HepG2 (cell line): Measurements from ENCODE around the gene TTLL12. TPM values are rescaled to one million over a fixed set of nuclear protein-coding genes. Genes with fewer than 3 reads are reported as not detected.

Experiments used
- ATAC-seq: fragments of 200-7000 bp; cut with Tn5 transposase; 3 replicates; pipeline ENCODE4 v1.9.1; 2020; ENCODE audit warnings: mild to moderate bottlenecking, moderate library complexity
- BruUV-seq: library from RNA; stranded (reverse); fragments of 400-500 nt; replicated peaks from 2 replicates; lab custom pipeline; 2021; lab: Mats Ljungman, UMichigan
- CTCF ChIA-PET: fragments of 300-600 bp; formaldehyde crosslinking; extraction: SDS; loops from one replicate; lab custom pipeline; 2021; ENCODE audit warnings: low total read pairs, inconsistent platforms, low intra/inter-chr PET ratio; lab: Yijun Ruan, JAX
- POLR2A ChIA-PET: fragments of 350-600 bp; sonication (Branson Sonifier 250); formaldehyde crosslinking; loops from one replicate; lab custom pipeline; 2020; ENCODE audit warnings: antibody characterized with exemption, inconsistent platforms; lab: Yijun Ruan, JAX
- DNase-seq: peaks from one replicate; pipeline ENCODE4 v3.0.0-alpha.2; 2015; ENCODE audit warnings: low spot score
- FAIRE-seq: peaks from 3 replicates; lab custom pipeline; 2011; peaks lifted over from hg19 to GRCh38; lab: Jason Lieb, UNC
- H2AFZ ChIP-seq: one replicate; pipeline ENCODE4 v1.6.1; 2011; ENCODE audit warnings: low read length, inconsistent platforms
- H3K27ac ChIP-seq: fragments of 300-600 bp; 3 replicates; pipeline ENCODE4 v1.8.0; 2011; ENCODE audit warnings: mixed run types, mild to moderate bottlenecking, mixed read lengths, low read length, inconsistent platforms; ENCODE audit not compliant: insufficient read depth; ENCODE audit errors: extremely low read length
- H3K27me3 ChIP-seq, 2 experiments: fragments of 200-600 bp in 1 of 2; 2 replicates in 1 of 2; 3 replicates in 1 of 2; pipeline versions ENCODE4 v1.6.0 to v1.8.0; 2011; ENCODE audit warnings: low read length in 2 of 2, mild to moderate bottlenecking in 2 of 2, moderate library complexity in 2 of 2, inconsistent platforms in 1 of 2; ENCODE audit not compliant: insufficient read depth in 2 of 2, control insufficient read depth in 1 of 2
- H3K36me3 ChIP-seq, 2 experiments: fragments of 200-600 bp in 1 of 2; replicated peaks in 1 of 2; 2 replicates in 1 of 2; 3 replicates in 1 of 2; pipeline versions ENCODE4 v1.5.1 to v1.8.0; 2011; ENCODE audit warnings: low read length in 2 of 2, inconsistent platforms in 1 of 2; ENCODE audit not compliant: insufficient read depth in 2 of 2, control insufficient read depth in 1 of 2
- H3K4me1 ChIP-seq: 2 replicates; pipeline ENCODE4 v1.5.1; 2012; ENCODE audit warnings: low read length, inconsistent platforms; ENCODE audit not compliant: insufficient read depth
- H3K4me2 ChIP-seq: 2 replicates; pipeline ENCODE4 v1.6.0; 2011; ENCODE audit warnings: low read depth, low read length, inconsistent platforms
- H3K4me3 ChIP-seq, 3 experiments: fragments of 200-600 bp in 1 of 3; sonication (generic), shearing (Covaris generic) in 1 of 3; replicated peaks in 1 of 3; 2 replicates each; pipeline ENCODE4 v1.5.1; 2011 to 2016; ENCODE audit warnings: low read length in 3 of 3, inconsistent platforms in 2 of 3, low read depth in 2 of 3, mild to moderate bottlenecking in 2 of 3, control low read depth in 1 of 3, mixed read lengths in 1 of 3; ENCODE audit not compliant: insufficient read depth in 1 of 3
- H3K79me2 ChIP-seq: one replicate; pipeline ENCODE4 v1.6.1; 2011; ENCODE audit warnings: low read length, inconsistent platforms; ENCODE audit not compliant: insufficient read depth
- H3K9ac ChIP-seq: 2 replicates; pipeline ENCODE4 v1.6.0; 2011; ENCODE audit warnings: mild to moderate bottlenecking, low read depth, low read length, inconsistent platforms; ENCODE audit not compliant: insufficient read depth
- H3K9me3 ChIP-seq: 2 replicates; pipeline ENCODE4 v1.5.1; 2012; ENCODE audit warnings: mild to moderate bottlenecking, low read length
- H4K20me1 ChIP-seq: 2 replicates; pipeline ENCODE4 v1.6.0; 2011; ENCODE audit warnings: inconsistent platforms, mild to moderate bottlenecking, low read length, moderate library complexity; ENCODE audit not compliant: insufficient read depth
- NFYC ChIP-seq: IDR thresholded peaks from 2 replicates; pipeline ENCODE4 v1.6.1; 2016; ENCODE audit warnings: missing genetic modification reagents, missing compliant biosample characterization
- RFX5 ChIP-seq: IDR thresholded peaks from 2 replicates; pipeline ENCODE4 v1.6.1; 2011; ENCODE audit warnings: low read depth, low read length, improper control_type of control experiment
- TARDBP ChIP-seq: sonication (generic); formaldehyde crosslinking; IDR thresholded peaks from 2 replicates; pipeline ENCODE4 v1.8.0; 2022; ENCODE audit warnings: mild to moderate bottlenecking, missing genetic modification reagents
- TEAD2 ChIP-seq: sonication (generic); formaldehyde crosslinking; IDR thresholded peaks from 2 replicates; pipeline ENCODE4 v1.9.0; 2021; ENCODE audit warnings: missing genetic modification reagents
- TEAD3 ChIP-seq: optimal IDR thresholded peaks from 2 replicates; pipeline ENCODE3; 2016; ENCODE audit warnings: borderline replicate concordance
- ZFP90 ChIP-seq: sonication (generic); formaldehyde crosslinking; IDR thresholded peaks from 2 replicates; pipeline ENCODE4 v1.8.0; 2022; ENCODE audit warnings: missing genetic modification reagents, mild to moderate bottlenecking, inconsistent platforms, borderline replicate concordance
- ZNF263 ChIP-seq: sonication (generic); formaldehyde crosslinking; IDR thresholded peaks from 2 replicates; pipeline ENCODE4 v1.4.0; 2020; ENCODE audit warnings: missing genetic modification reagents
- ZNF841 ChIP-seq: sonication (generic); formaldehyde crosslinking; IDR thresholded peaks from 2 replicates; pipeline ENCODE4 v1.8.1; 2023; ENCODE audit warnings: missing genetic modification reagents, borderline replicate concordance
- WGBS: methylation state at CpG from one replicate; pipeline ENCODE4 v1.1.6; 2017; ENCODE audit warnings: low lambda C conversion rate; 5-methylcytosine and 5-hydroxymethylcytosine counted together
- in situ Hi-C: cut with HindIII; loops from 2 replicates; pipeline ENCODE4 v1.10.0; 2017; ENCODE audit warnings: low pct_unique_long_range_greater_than_20kb; ENCODE audit not compliant: extremely low pct_ligation_motif_present
- intact Hi-C: fragments of 100-400 bp; cut with micrococcal nuclease; formaldehyde crosslinking; loops from one replicate; pipeline ENCODE4 v1.10.0; 2022; ENCODE audit not compliant: unreplicated experiment
- polyA plus RNA-seq, 8 experiments: library from polyadenylated mRNA; depleted of rRNA in 3 of 8; stranded (reverse) in 7 of 8; unstranded in 1 of 8; fragments of >200 nt; fragmentation: Illumina TruSeq in 4 of 8; extraction: Trizol in 4 of 8; gene quantifications; 2 replicates each; pipeline versions ENCODE4 v1.2.1 to v1.2.3, GENCODE V29; 2011 to 2016; ENCODE audit warnings: low read depth in 4 of 8, missing spikeins in 1 of 8, mixed read lengths in 1 of 8; ENCODE audit not compliant: insufficient read depth in 1 of 8
- total RNA-seq, 5 experiments: library from RNA; depleted of rRNA; stranded (reverse); fragments of >200 nt; fragmentation: Illumina TruSeq; extraction: Trizol; gene quantifications; 2 replicates each; pipeline ENCODE4 v1.2.3, GENCODE V29; 2016; ENCODE audit warnings: low read depth in 1 of 5
- TF ChIP-seq, protein P1 (sequence below): sonication (generic); formaldehyde crosslinking; IDR thresholded peaks from 2 replicates; pipeline ENCODE4 v1.4.0; 2020; ENCODE audit warnings: missing genetic modification reagents, borderline replicate concordance
- TF ChIP-seq, protein P2 (sequence below): sonication (generic); formaldehyde crosslinking; IDR thresholded peaks from 2 replicates; pipeline ENCODE4 v1.4.0; 2020; ENCODE audit warnings: missing genetic modification reagents, mild to moderate bottlenecking, borderline replicate concordance
- TF ChIP-seq, protein P3 (sequence below): sonication (generic); formaldehyde crosslinking; IDR thresholded peaks from 2 replicates; pipeline ENCODE4 v1.5.0; 2020; ENCODE audit warnings: mild to moderate bottlenecking, missing genetic modification reagents
- TF ChIP-seq, protein P4 (sequence below): IDR thresholded peaks from 2 replicates; pipeline ENCODE4 v1.6.1; 2016; ENCODE audit warnings: missing compliant biosample characterization, missing genetic modification reagents, borderline replicate concordance

TTLL12 gene
- total and polyA plus RNA-seq, 2 of the 13 experiments (the other 11 are each of a cell fraction or from before 2014, with no cell fraction given): 11.9 to 38.1 TPM

DNA sequence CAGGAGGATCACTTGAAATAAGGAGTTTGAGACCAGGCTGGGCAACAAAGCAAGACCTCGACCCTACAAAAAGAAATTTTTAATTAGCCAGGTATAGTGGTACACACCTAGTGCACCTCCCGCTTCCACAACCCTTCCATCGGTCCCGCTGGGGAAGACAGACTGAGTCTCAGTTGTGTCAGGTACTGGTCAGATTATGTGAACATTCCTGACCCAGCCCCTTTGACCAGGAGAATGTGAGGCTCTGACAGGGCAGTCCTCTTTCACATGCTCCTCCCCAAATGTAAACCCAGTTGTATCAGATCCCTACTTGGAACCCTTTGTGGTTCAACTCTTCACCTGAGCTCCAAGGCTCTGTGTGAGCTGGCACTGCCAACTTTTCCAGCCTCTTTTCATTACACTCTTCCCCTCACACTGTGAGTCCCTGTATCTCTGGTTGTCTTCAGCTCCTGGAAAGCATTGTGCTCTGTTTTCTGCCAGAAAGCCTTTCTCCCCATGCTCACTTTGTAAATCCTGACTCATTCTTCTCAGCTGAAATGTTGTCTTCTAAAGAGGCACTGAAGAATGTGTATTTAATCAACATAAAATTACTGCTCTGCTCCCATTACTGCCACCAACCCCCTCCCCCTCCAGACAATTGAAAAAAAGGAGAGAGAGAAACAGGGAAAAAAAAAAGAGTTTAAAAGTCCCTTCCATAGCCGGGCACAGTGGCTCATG, 2.1 kb upstream of the TTLL12 start:
- Histone ChIP-seq H4K20me1 (no peaks in the 10 kb centered on the region), H3K27me3 (no peaks in the 10 kb centered on the region; a peak in 1 of 5 replicates), H3K4me2 (peak overlapping the region; percentile 49), H3K4me1 (peaks cover 41% of the 10 kb centered on the region), H2AFZ (peak overlapping the region; percentile 58), H3K9ac (no peak overlapping the region), H3K27ac (no peak overlapping the region), H3K4me3 (no peak overlapping the region), H3K36me3 (no peaks in the 10 kb centered on the region; a peak in 1 of 5 replicates), H3K9me3 (peaks cover 10% of the 10 kb centered on the region), H3K79me2 (peaks cover 14% of the 10 kb centered on the region)
- WGBS: 50% methylated on average over 2 of the region's 5 CpGs
- DNase-seq: peak; percentile 47
- in situ Hi-C loops (no loop called here), intact Hi-C loops (no loop called here)
- ATAC-seq: no peak
- FAIRE-seq: no peak
- no TSS peak for BruUV-seq
- CTCF ChIA-PET: no interaction called here
- POLR2A ChIA-PET: no interaction called here
- TF ChIP-seq TEAD2 (no peak), TEAD3 (CRISPR knock-in tag) (peak; percentile 7), ZFP90 (CRISPR knock-in tag) (no peak), ZNF263 (peak; percentile 68), RFX5 (no peak), TARDBP (no peak), NFYC (CRISPR knock-in tag) (no peak), ZNF841 (CRISPR knock-in tag) (no peak)
- TF ChIP-seq, protein P1, sequence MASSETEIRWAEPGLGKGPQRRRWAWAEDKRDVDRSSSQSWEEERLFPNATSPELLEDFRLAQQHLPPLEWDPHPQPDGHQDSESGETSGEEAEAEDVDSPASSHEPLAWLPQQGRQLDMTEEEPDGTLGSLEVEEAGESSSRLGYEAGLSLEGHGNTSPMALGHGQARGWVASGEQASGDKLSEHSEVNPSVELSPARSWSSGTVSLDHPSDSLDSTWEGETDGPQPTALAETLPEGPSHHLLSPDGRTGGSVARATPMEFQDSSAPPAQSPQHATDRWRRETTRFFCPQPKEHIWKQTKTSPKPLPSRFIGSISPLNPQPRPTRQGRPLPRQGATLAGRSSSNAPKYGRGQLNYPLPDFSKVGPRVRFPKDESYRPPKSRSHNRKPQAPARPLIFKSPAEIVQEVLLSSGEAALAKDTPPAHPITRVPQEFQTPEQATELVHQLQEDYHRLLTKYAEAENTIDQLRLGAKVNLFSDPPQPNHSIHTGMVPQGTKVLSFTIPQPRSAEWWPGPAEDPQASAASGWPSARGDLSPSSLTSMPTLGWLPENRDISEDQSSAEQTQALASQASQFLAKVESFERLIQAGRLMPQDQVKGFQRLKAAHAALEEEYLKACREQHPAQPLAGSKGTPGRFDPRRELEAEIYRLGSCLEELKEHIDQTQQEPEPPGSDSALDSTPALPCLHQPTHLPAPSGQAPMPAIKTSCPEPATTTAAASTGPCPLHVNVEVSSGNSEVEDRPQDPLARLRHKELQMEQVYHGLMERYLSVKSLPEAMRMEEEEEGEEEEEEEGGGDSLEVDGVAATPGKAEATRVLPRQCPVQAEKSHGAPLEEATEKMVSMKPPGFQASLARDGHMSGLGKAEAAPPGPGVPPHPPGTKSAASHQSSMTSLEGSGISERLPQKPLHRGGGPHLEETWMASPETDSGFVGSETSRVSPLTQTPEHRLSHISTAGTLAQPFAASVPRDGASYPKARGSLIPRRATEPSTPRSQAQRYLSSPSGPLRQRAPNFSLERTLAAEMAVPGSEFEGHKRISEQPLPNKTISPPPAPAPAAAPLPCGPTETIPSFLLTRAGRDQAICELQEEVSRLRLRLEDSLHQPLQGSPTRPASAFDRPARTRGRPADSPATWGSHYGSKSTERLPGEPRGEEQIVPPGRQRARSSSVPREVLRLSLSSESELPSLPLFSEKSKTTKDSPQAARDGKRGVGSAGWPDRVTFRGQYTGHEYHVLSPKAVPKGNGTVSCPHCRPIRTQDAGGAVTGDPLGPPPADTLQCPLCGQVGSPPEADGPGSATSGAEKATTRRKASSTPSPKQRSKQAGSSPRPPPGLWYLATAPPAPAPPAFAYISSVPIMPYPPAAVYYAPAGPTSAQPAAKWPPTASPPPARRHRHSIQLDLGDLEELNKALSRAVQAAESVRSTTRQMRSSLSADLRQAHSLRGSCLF (CRISPR knock-in tag): no peak
- TF ChIP-seq, protein P2, sequence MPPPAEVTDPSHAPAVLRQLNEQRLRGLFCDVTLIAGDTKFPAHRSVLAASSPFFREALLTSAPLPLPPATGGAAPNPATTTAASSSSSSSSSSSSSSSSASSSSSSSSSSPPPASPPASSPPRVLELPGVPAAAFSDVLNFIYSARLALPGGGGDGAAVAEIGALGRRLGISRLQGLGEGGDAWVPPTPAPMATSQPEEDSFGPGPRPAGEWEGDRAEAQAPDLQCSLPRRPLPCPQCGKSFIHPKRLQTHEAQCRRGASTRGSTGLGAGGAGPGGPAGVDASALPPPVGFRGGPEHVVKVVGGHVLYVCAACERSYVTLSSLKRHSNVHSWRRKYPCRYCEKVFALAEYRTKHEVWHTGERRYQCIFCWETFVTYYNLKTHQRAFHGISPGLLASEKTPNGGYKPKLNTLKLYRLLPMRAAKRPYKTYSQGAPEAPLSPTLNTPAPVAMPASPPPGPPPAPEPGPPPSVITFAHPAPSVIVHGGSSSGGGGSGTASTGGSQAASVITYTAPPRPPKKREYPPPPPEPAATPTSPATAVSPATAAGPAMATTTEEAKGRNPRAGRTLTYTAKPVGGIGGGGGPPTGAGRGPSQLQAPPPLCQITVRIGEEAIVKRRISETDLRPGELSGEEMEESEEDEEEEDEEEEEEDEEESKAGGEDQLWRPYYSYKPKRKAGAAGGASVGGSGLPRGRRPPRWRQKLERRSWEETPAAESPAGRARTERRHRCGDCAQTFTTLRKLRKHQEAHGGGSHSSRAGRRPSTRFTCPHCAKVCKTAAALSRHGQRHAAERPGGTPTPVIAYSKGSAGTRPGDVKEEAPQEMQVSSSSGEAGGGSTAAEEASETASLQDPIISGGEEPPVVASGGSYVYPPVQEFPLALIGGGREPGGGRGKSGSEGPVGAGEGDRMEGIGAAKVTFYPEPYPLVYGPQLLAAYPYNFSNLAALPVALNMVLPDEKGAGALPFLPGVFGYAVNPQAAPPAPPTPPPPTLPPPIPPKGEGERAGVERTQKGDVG (CRISPR knock-in tag): no peak
- TF ChIP-seq, protein P3, sequence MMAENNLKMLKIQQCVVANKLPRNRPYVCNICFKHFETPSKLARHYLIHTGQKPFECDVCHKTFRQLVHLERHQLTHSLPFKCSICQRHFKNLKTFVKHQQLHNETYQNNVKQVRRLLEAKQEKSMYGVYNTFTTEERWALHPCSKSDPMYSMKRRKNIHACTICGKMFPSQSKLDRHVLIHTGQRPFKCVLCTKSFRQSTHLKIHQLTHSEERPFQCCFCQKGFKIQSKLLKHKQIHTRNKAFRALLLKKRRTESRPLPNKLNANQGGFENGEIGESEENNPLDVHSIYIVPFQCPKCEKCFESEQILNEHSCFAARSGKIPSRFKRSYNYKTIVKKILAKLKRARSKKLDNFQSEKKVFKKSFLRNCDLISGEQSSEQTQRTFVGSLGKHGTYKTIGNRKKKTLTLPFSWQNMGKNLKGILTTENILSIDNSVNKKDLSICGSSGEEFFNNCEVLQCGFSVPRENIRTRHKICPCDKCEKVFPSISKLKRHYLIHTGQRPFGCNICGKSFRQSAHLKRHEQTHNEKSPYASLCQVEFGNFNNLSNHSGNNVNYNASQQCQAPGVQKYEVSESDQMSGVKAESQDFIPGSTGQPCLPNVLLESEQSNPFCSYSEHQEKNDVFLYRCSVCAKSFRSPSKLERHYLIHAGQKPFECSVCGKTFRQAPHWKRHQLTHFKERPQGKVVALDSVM (CRISPR knock-in tag): 0 out of 2 replicates have a peak, but pooled peaks have one; percentile 21
- TF ChIP-seq, protein P4, sequence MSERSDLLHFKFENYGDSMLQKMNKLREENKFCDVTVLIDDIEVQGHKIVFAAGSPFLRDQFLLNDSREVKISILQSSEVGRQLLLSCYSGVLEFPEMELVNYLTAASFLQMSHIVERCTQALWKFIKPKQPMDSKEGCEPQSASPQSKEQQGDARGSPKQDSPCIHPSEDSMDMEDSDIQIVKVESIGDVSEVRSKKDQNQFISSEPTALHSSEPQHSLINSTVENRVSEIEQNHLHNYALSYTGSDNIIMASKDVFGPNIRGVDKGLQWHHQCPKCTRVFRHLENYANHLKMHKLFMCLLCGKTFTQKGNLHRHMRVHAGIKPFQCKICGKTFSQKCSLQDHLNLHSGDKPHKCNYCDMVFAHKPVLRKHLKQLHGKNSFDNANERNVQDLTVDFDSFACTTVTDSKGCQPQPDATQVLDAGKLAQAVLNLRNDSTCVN: no peak
